ENCODE data around the gene LIMCH1. TPM values are rescaled to one million over a fixed set of nuclear protein-coding genes. Genes with fewer than 3 reads are reported as not detected.

LIMCH1 gene
- total RNA-seq, 6 experiments from 2014 or later = 14.4 to 236 (median 205) TPM

GRCh38 chr4:41624765-41625164 lies 86.8 kb downstream of the LIMCH1 start:
- H3K27ac Mint-ChIP-seq = no peak overlapping the region
- TF ChIP-seq CTCF (IDR thresholded peaks at IDR 0.05) = no peak
- H3K9me3 Mint-ChIP-seq = no peaks in the 10 kb centered on the region

GRCh38 chr4:41625531-41625930 lies 87.6 kb downstream of the LIMCH1 start:
- no peak for DNase-seq
- H3K4me1 Mint-ChIP-seq (ENCODE audit: low read depth) = peaks cover 78% of the 10 kb centered on the region; the same call in 1 of the 2 replicates
- no peak for TF ChIP-seq CTCF (IDR thresholded peaks at IDR 0.05)
- H3K36me3 Mint-ChIP-seq (ENCODE audit: low read depth) = peaks cover 22% of the 10 kb centered on the region; the same call in 1 of the 2 replicates
- peaks cover 15% of the 10 kb centered on the region for H3K27me3 Mint-ChIP-seq (ENCODE audit: insufficient read depth)
- H3K27ac Mint-ChIP-seq = no peak overlapping the region
- H3K9me3 Mint-ChIP-seq = no peaks in the 10 kb centered on the region
- H3K4me3 Mint-ChIP-seq = no peak overlapping the region

More at GRCh38 chr4:41624765-41625164, 86.8 kb downstream of the LIMCH1 start:
- Mint-ChIP-seq H3K36me3 (ENCODE audit: low read depth) (peaks cover 25% of the 10 kb centered on the region; the same call in 1 of the 2 replicates), H3K4me1 (ENCODE audit: low read depth) (peaks cover 82% of the 10 kb centered on the region; the same call in 1 of the 2 replicates), H3K27me3 (ENCODE audit: insufficient read depth) (peaks cover 15% of the 10 kb centered on the region), H3K4me3 (no peak overlapping the region)
- no peak for DNase-seq

GRCh38 chr4:41628936-41629335 lies 91.0 kb downstream of the LIMCH1 start:
- Mint-ChIP-seq H3K9me3 (no peaks in the 10 kb centered on the region), H3K4me3 (peak overlapping the region; percentile 19; the same call in 1 of the 2 replicates), H3K27me3 (ENCODE audit: insufficient read depth) (peaks cover 12% of the 10 kb centered on the region), H3K4me1 (ENCODE audit: low read depth) (peaks cover 85% of the 10 kb centered on the region), H3K27ac (peak overlapping the region; percentile 75), H3K36me3 (ENCODE audit: low read depth) (peaks cover 33% of the 10 kb centered on the region; the same call in 1 of the 2 replicates)
- no peak for TF ChIP-seq CTCF (IDR thresholded peaks at IDR 0.05)
- DNase-seq = no peak

GRCh38 chr4:41631523-41631922 lies 93.6 kb downstream of the LIMCH1 start:
- no peak for TF ChIP-seq CTCF (IDR thresholded peaks at IDR 0.05)
- no peaks in the 10 kb centered on the region for H3K9me3 Mint-ChIP-seq
- peaks cover 32% of the 10 kb centered on the region; the same call in 1 of the 2 replicates for H3K36me3 Mint-ChIP-seq (ENCODE audit: low read depth)
- no peak for DNase-seq
- H3K4me3 Mint-ChIP-seq = no peak overlapping the region; the same call in 1 of the 2 replicates
- peak overlapping the region; percentile 42; the same call in 1 of the 2 replicates for H3K27ac Mint-ChIP-seq
- H3K27me3 Mint-ChIP-seq (ENCODE audit: insufficient read depth) = peaks cover 13% of the 10 kb centered on the region
- peaks cover 67% of the 10 kb centered on the region for H3K4me1 Mint-ChIP-seq (ENCODE audit: low read depth)

GRCh38 chr4:41632481-41633073 lies 94.6 kb downstream of the LIMCH1 start:
- Mint-ChIP-seq H3K27ac (peak overlapping the region; percentile 63; the same call in 1 of the 2 replicates), H3K9me3 (no peaks in the 10 kb centered on the region), H3K4me1 (ENCODE audit: low read depth) (peaks cover 65% of the 10 kb centered on the region), H3K4me3 (peak overlapping the region; percentile 65; the same call in 1 of the 2 replicates), H3K36me3 (ENCODE audit: low read depth) (peaks cover 26% of the 10 kb centered on the region; the same call in 1 of the 2 replicates), H3K27me3 (ENCODE audit: insufficient read depth) (peaks cover 18% of the 10 kb centered on the region)
- TF ChIP-seq CTCF (IDR thresholded peaks at IDR 0.05) = no peak
- DNase-seq = no peak
